Activated CD4-positive, alpha-beta T cell treated with anti-CD3 and anti-CD28 coated beads, Interleukin-2, amount 50 U/mL, for 48 hours (primary cell): Measurements from ENCODE around the gene YWHAB.
A peak's percentile ranks its signal among the peaks of the same experiment; 100 is the strongest.

Experiments used
- DNase-seq, 2 experiments: peaks; one replicate each; pipeline ENCODE4 v3.0.0-alpha.2; 2020

Gene YWHAB

GRCh38 chr20:44914924-44915323, 29.4 kb downstream of the YWHAB start:
- DNase-seq, result peak in 1 of 2 experiments; percentile 21

GRCh38 chr20:44916586-44916985, 31.1 kb downstream of the YWHAB start:
- DNase-seq, result no peak

GRCh38 chr20:44917399-44917798, 31.9 kb downstream of the YWHAB start:
- no peak for DNase-seq

- no peak for DNase-seq
These were observed 32.8 kb downstream of the YWHAB start for GRCh38 chr20:44918342-44918741.

GRCh38 chr20:44918761-44919160, 33.3 kb downstream of the YWHAB start:
- no peak for DNase-seq

GRCh38 chr20:44921447-44921846, 35.9 kb downstream of the YWHAB start:
- no peak for DNase-seq

GRCh38 chr20:44924541-44924940, 39.0 kb downstream of the YWHAB start:
- no peak for DNase-seq

- DNase-seq, result no peak
These were observed 43.1 kb downstream of the YWHAB start for GRCh38 chr20:44928595-44928994.

GRCh38 chr20:44930517-44931168, 45.1 kb downstream of the YWHAB start:
- no peak for DNase-seq

- DNase-seq, result no peak
These were observed 46.4 kb downstream of the YWHAB start for GRCh38 chr20:44931911-44932310.

- no peak for DNase-seq
These were observed 47.4 kb downstream of the YWHAB start for GRCh38 chr20:44932916-44933315.

GRCh38 chr20:44936510-44936909, 51.0 kb downstream of the YWHAB start:
- no peak for DNase-seq

GRCh38 chr20:44938637-44939036, 53.1 kb downstream of the YWHAB start:
- DNase-seq, result no peak

- no peak for DNase-seq
These were observed 55.7 kb downstream of the YWHAB start for GRCh38 chr20:44941120-44941691.

- DNase-seq, result no peak
These were observed 56.9 kb downstream of the YWHAB start for GRCh38 chr20:44942264-44942973.

- no peak for DNase-seq
These were observed 58.3 kb downstream of the YWHAB start for GRCh38 chr20:44943828-44944227.

- no peak for DNase-seq
These were observed 59.8 kb downstream of the YWHAB start for GRCh38 chr20:44945261-44945660.

GRCh38 chr20:44946271-44946852, 60.9 kb downstream of the YWHAB start:
- no peak for DNase-seq

GRCh38 chr20:44948107-44948506, 62.6 kb downstream of the YWHAB start:
- DNase-seq, result no peak

- no peak for DNase-seq
These were observed 63.0 kb downstream of the YWHAB start for GRCh38 chr20:44948513-44948912.

- no peak for DNase-seq
These were observed 64.9 kb downstream of the YWHAB start for GRCh38 chr20:44950368-44950767.

- DNase-seq, result no peak
These were observed 67.2 kb downstream of the YWHAB start for GRCh38 chr20:44952731-44953130.

- DNase-seq, result no peak
These were observed 68.7 kb downstream of the YWHAB start for GRCh38 chr20:44954211-44954610.

GRCh38 chr20:44955270-44955669, 69.8 kb downstream of the YWHAB start:
- DNase-seq, result no peak
